Smooth muscle cell (in vitro differentiated cells): ENCODE measurements around the gene SLC25A22. TPM values are rescaled to one million over a fixed set of nuclear protein-coding genes. Genes with fewer than 3 reads are reported as not detected.

Experiments
- DNase-seq: peaks from one replicate; lab custom pipeline; 2025; ENCODE audit not compliant: unreplicated experiment; lab: John Stamatoyannopoulos, UW
- H2AFZ ChIP-seq: fragments of 200-600 bp; sonication (generic); 2 replicates; pipeline ENCODE4 v1.6.0; 2016; ENCODE audit warnings: antibody characterized with exemption, low read depth, mild to moderate bottlenecking
- H3F3A ChIP-seq: fragments of 200-600 bp; sonication (generic); 2 replicates; pipeline ENCODE4 v1.6.0; 2017; ENCODE audit warnings: antibody characterized with exemption, low read depth
- H3K27ac ChIP-seq: fragments of 200-600 bp; sonication (generic); 2 replicates; pipeline ENCODE4 v1.5.1; 2016; ENCODE audit warnings: low read depth, mild to moderate bottlenecking
- H3K27me3 ChIP-seq: fragments of 200-600 bp; sonication (generic); 2 replicates; pipeline ENCODE4 v1.6.1; 2016; ENCODE audit warnings: low read depth, mild to moderate bottlenecking
- H3K36me3 ChIP-seq: fragments of 200-600 bp; sonication (generic); 2 replicates; pipeline ENCODE4 v1.5.1; 2016; ENCODE audit warnings: low read depth
- H3K4me1 ChIP-seq: fragments of 200-600 bp; sonication (generic); 2 replicates; pipeline ENCODE4 v1.5.1; 2016; ENCODE audit warnings: low read depth
- H3K4me2 ChIP-seq: fragments of 200-600 bp; sonication (generic); 2 replicates; pipeline ENCODE4 v1.6.0; 2016; ENCODE audit warnings: mild to moderate bottlenecking
- H3K4me3 ChIP-seq: fragments of 200-600 bp; sonication (generic); 2 replicates; pipeline ENCODE4 v1.5.1; 2016; ENCODE audit warnings: mild to moderate bottlenecking
- H3K79me2 ChIP-seq: fragments of 200-600 bp; sonication (generic); 2 replicates; pipeline ENCODE4 v1.6.0; 2016; ENCODE audit warnings: low read depth, mild to moderate bottlenecking
- H3K9ac ChIP-seq: fragments of 200-600 bp; sonication (generic); 2 replicates; pipeline ENCODE4 v1.6.0; 2016; ENCODE audit warnings: low read depth
- H3K9me3 ChIP-seq: fragments of 200-600 bp; sonication (generic); replicated peaks from 2 replicates; pipeline ENCODE4 v1.5.1; 2016; ENCODE audit warnings: low read depth
- H4K20me1 ChIP-seq: fragments of 200-600 bp; sonication (generic); 2 replicates; pipeline ENCODE4 v1.6.0; 2016; ENCODE audit warnings: low read depth
- CTCF ChIP-seq: fragments of 200-600 bp; sonication (generic); IDR thresholded peaks from 2 replicates; pipeline ENCODE4 v1.5.1; 2017; ENCODE audit warnings: borderline replicate concordance, mild to moderate bottlenecking, antibody characterized with exemption; ENCODE audit not compliant: insufficient read depth, poor library complexity, severe bottlenecking
- WGBS: methylation state at CpG from one replicate; pipeline ENCODE4 v1.1.7; 2016; ENCODE audit warnings: low lambda C conversion rate; 5-methylcytosine and 5-hydroxymethylcytosine counted together
- polyA plus RNA-seq: library from polyadenylated mRNA; unstranded; fragments of >200 nt; fragmentation: Nextera tagmentation; extraction: Ambion mirVana; gene quantifications from 2 replicates; pipeline ENCODE4 v1.2.1, GENCODE V29; 2016
- small RNA-seq: library from RNA; depleted of rRNA; stranded (forward); fragments of <200 nt; gene quantifications from one replicate; pipeline ENCODE3, GENCODE V24; 2014
- total RNA-seq: library from RNA; depleted of rRNA; stranded (reverse); fragments of >200 nt; gene quantifications from 2 replicates; pipeline ENCODE4 v1.2.3, GENCODE V29; 2014

Gene SLC25A22
- total and polyA plus RNA-seq, 2 experiments from 2014 or later = 6.9 to 25.2 TPM

- 88% methylated on average over 1 of the region's 1 CpG for WGBS
- no peak for TF ChIP-seq CTCF
- H3K4me1 ChIP-seq = peaks cover 13% of the 10 kb centered on the region
- H3K4me2 ChIP-seq = no peak overlapping the region
- H2AFZ ChIP-seq = no peak overlapping the region
- H3K36me3 ChIP-seq = no peaks in the 10 kb centered on the region
- peaks cover 32% of the 10 kb centered on the region for H3K79me2 ChIP-seq
- no peak for DNase-seq
- H3K9me3 ChIP-seq = no peaks in the 10 kb centered on the region
- no peak overlapping the region for H3K27ac ChIP-seq
- no peak overlapping the region for H3K9ac ChIP-seq
- H4K20me1 ChIP-seq = peaks cover 24% of the 10 kb centered on the region
- peaks cover 3% of the 10 kb centered on the region for H3F3A ChIP-seq
- H3K4me3 ChIP-seq = no peak overlapping the region
- no peaks in the 10 kb centered on the region for H3K27me3 ChIP-seq
These were observed 52.7 kb downstream of the SLC25A22 start for GRCh38 chr11:745428-745827.

DNA sequence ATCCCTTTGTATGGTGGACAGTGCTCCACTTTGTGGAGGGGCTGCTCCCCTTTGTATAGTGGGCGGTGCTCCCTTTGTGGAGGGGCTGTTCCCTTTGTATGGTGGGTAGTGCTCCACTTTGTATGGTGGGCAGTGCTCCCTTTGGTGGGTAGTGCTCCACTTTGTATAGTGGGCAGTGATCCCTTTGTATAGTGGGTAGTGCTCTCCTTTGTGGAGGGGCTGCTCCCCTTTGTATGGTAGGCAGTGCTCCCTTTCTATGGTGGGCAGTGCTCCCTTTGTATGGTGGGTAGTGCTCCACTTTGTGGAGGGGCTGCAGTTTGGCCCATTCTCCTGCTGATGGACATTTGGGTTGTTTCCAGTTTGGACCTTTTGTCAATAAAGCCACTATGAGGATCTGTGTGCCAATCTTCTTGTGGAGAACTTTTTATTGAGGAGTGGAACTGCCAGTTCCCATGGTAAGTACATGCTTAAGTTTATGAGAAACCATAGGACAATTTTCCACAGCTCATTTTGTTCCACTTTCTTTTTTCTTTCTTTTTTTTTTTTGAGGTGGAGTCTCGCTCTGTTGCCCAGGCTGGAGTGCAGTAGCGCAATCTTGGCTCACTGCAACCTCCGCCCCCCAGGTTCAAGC, 55.4 kb downstream of the SLC25A22 start:
- DNase-seq = no peak
- no peaks in the 10 kb centered on the region for H3K36me3 ChIP-seq
- H3K79me2 ChIP-seq = peaks cover 4% of the 10 kb centered on the region
- H3K4me2 ChIP-seq = no peak overlapping the region
- no peak overlapping the region for H2AFZ ChIP-seq
- H4K20me1 ChIP-seq = no peaks in the 10 kb centered on the region
- H3F3A ChIP-seq = no peaks in the 10 kb centered on the region
- TF ChIP-seq CTCF = no peak
- no peak overlapping the region for H3K27ac ChIP-seq
- H3K4me1 ChIP-seq = no peaks in the 10 kb centered on the region
- no peaks in the 10 kb centered on the region for H3K27me3 ChIP-seq
- 93% methylated on average over 4 of the region's 4 CpGs for WGBS
- no peaks in the 10 kb centered on the region for H3K9me3 ChIP-seq
- no peak overlapping the region for H3K4me3 ChIP-seq
- no peak overlapping the region for H3K9ac ChIP-seq

DNA sequence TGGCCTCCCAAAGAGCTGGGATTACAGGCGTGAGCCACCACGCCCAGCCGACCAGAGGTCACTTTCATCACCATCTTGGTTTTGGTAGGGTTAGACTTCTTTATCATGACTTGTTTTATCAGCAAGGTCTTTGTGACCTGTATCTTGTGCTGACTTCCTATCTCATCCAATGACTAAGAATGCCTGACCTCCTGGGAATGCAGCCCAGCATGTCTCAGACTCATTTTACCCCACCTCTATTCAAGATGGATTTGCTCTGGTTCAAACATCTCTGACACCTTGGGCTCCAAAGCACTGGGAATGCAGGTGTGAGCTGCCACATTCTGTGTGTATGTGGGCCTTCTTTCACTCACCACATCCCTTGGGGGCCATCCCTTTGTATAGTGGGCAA, 55.9 kb downstream of the SLC25A22 start:
- Histone ChIP-seq H3F3A (no peaks in the 10 kb centered on the region), H3K4me2 (no peak overlapping the region), H3K9ac (no peak overlapping the region), H2AFZ (no peak overlapping the region), H3K79me2 (no peaks in the 10 kb centered on the region), H3K27ac (no peak overlapping the region), H3K36me3 (no peaks in the 10 kb centered on the region), H3K4me3 (no peak overlapping the region), H4K20me1 (no peaks in the 10 kb centered on the region), H3K27me3 (no peaks in the 10 kb centered on the region), H3K9me3 (no peaks in the 10 kb centered on the region), H3K4me1 (no peaks in the 10 kb centered on the region)
- 93% methylated on average over 3 of the region's 3 CpGs for WGBS
- no peak for TF ChIP-seq CTCF
- DNase-seq = no peak

Small RNAs within 50 kb of the gene (small RNA-seq; reads per million reads assigned to genes)
- not detected for gene SNORA52

Other genes starting within 250 kb of the SLC25A22 start
- 3.2 TPM in 1 of 2 replicates, not detected in the other for gene LMNTD2, start 237.5 kb downstream of the SLC25A22 start, total RNA-seq
- gene LMNTD2, start 237.5 kb downstream of the SLC25A22 start, polyA plus RNA-seq = 3.6 and 9.3 TPM in 2 replicates
- gene RASSF7, start 237.3 kb downstream of the SLC25A22 start, total RNA-seq = 18.6 and 21.7 TPM in 2 replicates
- 20.4 and 38.6 TPM in 2 replicates for gene RASSF7, start 237.3 kb downstream of the SLC25A22 start, polyA plus RNA-seq
- gene PHRF1, start 221.8 kb downstream of the SLC25A22 start, total RNA-seq = 11.6 and 13.7 TPM in 2 replicates
- 20.2 and 20.9 TPM in 2 replicates for gene PHRF1, start 221.8 kb downstream of the SLC25A22 start, polyA plus RNA-seq
- 7.1 and 11.1 TPM in 2 replicates for gene IRF7, start 182.3 kb downstream of the SLC25A22 start, total RNA-seq
- gene IRF7, start 182.3 kb downstream of the SLC25A22 start, polyA plus RNA-seq = 12.7 and 14.3 TPM in 2 replicates
- not detected in 2 replicates for gene CDHR5, start 173.3 kb downstream of the SLC25A22 start, total RNA-seq
- gene CDHR5, start 173.3 kb downstream of the SLC25A22 start, polyA plus RNA-seq = 0.37 TPM in 1 of 2 replicates, not detected in the other
- gene SCT, start 171.1 kb downstream of the SLC25A22 start, total RNA-seq = not detected in 2 replicates
- 1.4 and 2.2 TPM in 2 replicates for gene SCT, start 171.1 kb downstream of the SLC25A22 start, polyA plus RNA-seq
- not detected in 2 replicates for gene DRD4, start 161.0 kb downstream of the SLC25A22 start, total RNA-seq
- 2.7 and 3.1 TPM in 2 replicates for gene DRD4, start 161.0 kb downstream of the SLC25A22 start, polyA plus RNA-seq
- 18.7 and 19.0 TPM in 2 replicates for gene DEAF1, start 103.1 kb downstream of the SLC25A22 start, total RNA-seq
- 39.2 and 61.5 TPM in 2 replicates for gene DEAF1, start 103.1 kb downstream of the SLC25A22 start, polyA plus RNA-seq
- gene TMEM80, start 102.5 kb downstream of the SLC25A22 start, total RNA-seq = 5.5 and 9.0 TPM in 2 replicates
- gene TMEM80, start 102.5 kb downstream of the SLC25A22 start, polyA plus RNA-seq = 14.3 and 24.3 TPM in 2 replicates
- 47.9 and 74.9 TPM in 2 replicates for gene EPS8L2, start 92.0 kb downstream of the SLC25A22 start, total RNA-seq
- 37.7 and 133 TPM in 2 replicates for gene EPS8L2, start 92.0 kb downstream of the SLC25A22 start, polyA plus RNA-seq
- 100 and 103 TPM in 2 replicates for gene TALDO1, start 50.8 kb downstream of the SLC25A22 start, total RNA-seq
- 155 and 158 TPM in 2 replicates for gene TALDO1, start 50.8 kb downstream of the SLC25A22 start, polyA plus RNA-seq
- gene GATD1, start 20.8 kb downstream of the SLC25A22 start, total RNA-seq = 12.9 and 18.5 TPM in 2 replicates
- 11.7 and 20.2 TPM in 2 replicates for gene GATD1, start 20.8 kb downstream of the SLC25A22 start, polyA plus RNA-seq
- not detected in 2 replicates for gene CEND1, start 8.2 kb downstream of the SLC25A22 start, total RNA-seq
- 0.13 and 0.38 TPM in 2 replicates for gene CEND1, start 8.2 kb downstream of the SLC25A22 start, polyA plus RNA-seq
- 8.7 and 11.8 TPM in 2 replicates for gene PIDD1, start 7.0 kb upstream of the SLC25A22 start, total RNA-seq
- 22.3 and 44.9 TPM in 2 replicates for gene PIDD1, start 7.0 kb upstream of the SLC25A22 start, polyA plus RNA-seq
- gene RPLP2, start 11.7 kb upstream of the SLC25A22 start, total RNA-seq = 472 and 511 TPM in 2 replicates
- gene RPLP2, start 11.7 kb upstream of the SLC25A22 start, polyA plus RNA-seq = 622 and 701 TPM in 2 replicates
- gene PNPLA2, start 20.6 kb upstream of the SLC25A22 start, total RNA-seq = 12.4 and 14.8 TPM in 2 replicates
- gene PNPLA2, start 20.6 kb upstream of the SLC25A22 start, polyA plus RNA-seq = 26.4 and 33.8 TPM in 2 replicates
- 0.36 and 2.5 TPM in 2 replicates for gene CRACR2B, start 29.6 kb upstream of the SLC25A22 start, total RNA-seq
- 0.10 and 10.5 TPM in 2 replicates for gene CRACR2B, start 29.6 kb upstream of the SLC25A22 start, polyA plus RNA-seq
- 214 and 256 TPM in 2 replicates for gene CD151, start 34.7 kb upstream of the SLC25A22 start, total RNA-seq
- 391 and 469 TPM in 2 replicates for gene CD151, start 34.7 kb upstream of the SLC25A22 start, polyA plus RNA-seq
- 38.0 and 51.4 TPM in 2 replicates for gene POLR2L, start 44.2 kb upstream of the SLC25A22 start, total RNA-seq
- gene POLR2L, start 44.2 kb upstream of the SLC25A22 start, polyA plus RNA-seq = 380 and 446 TPM in 2 replicates
- 50.2 and 68.2 TPM in 2 replicates for gene TSPAN4, start 44.6 kb upstream of the SLC25A22 start, total RNA-seq
- gene TSPAN4, start 44.6 kb upstream of the SLC25A22 start, polyA plus RNA-seq = 153 and 179 TPM in 2 replicates
- gene CHID1, start 112.5 kb upstream of the SLC25A22 start, total RNA-seq = 54.3 and 76.5 TPM in 2 replicates
- gene CHID1, start 112.5 kb upstream of the SLC25A22 start, polyA plus RNA-seq = 171 and 181 TPM in 2 replicates
- 32.2 and 35.8 TPM in 2 replicates for gene AP2A2, start 127.6 kb upstream of the SLC25A22 start, total RNA-seq
- gene AP2A2, start 127.6 kb upstream of the SLC25A22 start, polyA plus RNA-seq = 25.1 and 31.8 TPM in 2 replicates
- gene MUC6, start 238.4 kb upstream of the SLC25A22 start, total RNA-seq = not detected in 2 replicates
- gene MUC6, start 238.4 kb upstream of the SLC25A22 start, polyA plus RNA-seq = 0.39 TPM in 1 of 2 replicates, not detected in the other